HepG2 (cell line): ENCODE measurements around the gene RPTOR. TPM values are rescaled to one million over a fixed set of nuclear protein-coding genes. Genes with fewer than 3 reads are reported as not detected.
A peak's percentile ranks its signal among the peaks of the same experiment; 100 is the strongest.

Source experiments
- ARNT ChIP-seq: fragments of 450-650 bp; IDR thresholded peaks from 2 replicates; pipeline ENCODE4 v1.6.1; 2017
- CTCF ChIP-seq: sonication (generic); formaldehyde crosslinking; IDR thresholded peaks from 2 replicates; pipeline ENCODE4 v1.5.0; 2020; ENCODE audit warnings: mild to moderate bottlenecking, missing genetic modification reagents, moderate library complexity
- ETV5 ChIP-seq: IDR thresholded peaks from 2 replicates; pipeline ENCODE4 v1.6.1; 2018; ENCODE audit warnings: missing biosample characterization, missing genetic modification reagents, inconsistent platforms, borderline replicate concordance
- FOSL1 ChIP-seq: sonication (generic); formaldehyde crosslinking; IDR thresholded peaks from 2 replicates; pipeline ENCODE4 v1.9.0; 2021; ENCODE audit warnings: missing genetic modification reagents, borderline replicate concordance
- KDM1A ChIP-seq: IDR thresholded peaks from 2 replicates; pipeline ENCODE4 v1.6.1; 2016; ENCODE audit warnings: missing compliant biosample characterization
- RNF2 ChIP-seq: fragments of 450-650 bp; conservative IDR thresholded peaks from 2 replicates; pipeline ENCODE4 v1.6.1; 2016; ENCODE audit warnings: low read depth
- SMAD1 ChIP-seq: sonication (generic); formaldehyde crosslinking; IDR thresholded peaks from 2 replicates; pipeline ENCODE4 v1.4.0; 2020; ENCODE audit warnings: missing genetic modification reagents, low read depth, mild to moderate bottlenecking, borderline replicate concordance
- SMAD3 ChIP-seq: sonication (generic); formaldehyde crosslinking; IDR thresholded peaks from 2 replicates; pipeline ENCODE4 v1.4.0; 2020; ENCODE audit warnings: missing genetic modification reagents
- SP4 ChIP-seq: sonication (generic); formaldehyde crosslinking; IDR thresholded peaks from 2 replicates; pipeline ENCODE4 v1.8.1; 2023; ENCODE audit warnings: mild to moderate bottlenecking, missing genetic modification reagents
- TBP ChIP-seq: sonication (generic); formaldehyde crosslinking; IDR thresholded peaks from 2 replicates; pipeline ENCODE4 v1.5.0; 2020; ENCODE audit warnings: missing genetic modification reagents
- XRCC5 ChIP-seq: fragments of 200-400 bp; formaldehyde crosslinking; optimal IDR thresholded peaks from 2 replicates; pipeline ENCODE3; 2017; ENCODE audit warnings: mild to moderate bottlenecking, low read length
- ZBTB7B ChIP-seq: sonication (generic); formaldehyde crosslinking; IDR thresholded peaks from 2 replicates; pipeline ENCODE4 v1.4.0; 2020; ENCODE audit warnings: missing genetic modification reagents
- ZEB1 ChIP-seq: IDR thresholded peaks from 2 replicates; pipeline ENCODE4 v1.6.1; 2012; ENCODE audit warnings: mild to moderate bottlenecking, low read depth, inconsistent platforms; ENCODE audit not compliant: insufficient replicate concordance
- ZKSCAN1 ChIP-seq: fragments of 150-350 bp; IDR thresholded peaks from 2 replicates; pipeline ENCODE4 v1.6.1; 2014; ENCODE audit warnings: low read length
- ZNF18 ChIP-seq: sonication (generic); formaldehyde crosslinking; IDR thresholded peaks from 2 replicates; pipeline ENCODE4 v1.8.0; 2022; ENCODE audit warnings: mild to moderate bottlenecking, missing genetic modification reagents; ENCODE audit not compliant: insufficient replicate concordance
- ZNF281 ChIP-seq: sonication (generic); formaldehyde crosslinking; IDR thresholded peaks from 2 replicates; pipeline ENCODE4 v1.4.0; 2020; ENCODE audit warnings: missing genetic modification reagents, borderline replicate concordance
- ZNF446 ChIP-seq: sonication (generic); formaldehyde crosslinking; IDR thresholded peaks from 2 replicates; pipeline ENCODE4 v1.5.0; 2020; ENCODE audit warnings: mild to moderate bottlenecking, missing genetic modification reagents
- ZNF512B ChIP-seq: sonication (generic); formaldehyde crosslinking; IDR thresholded peaks from 2 replicates; pipeline ENCODE4 v1.5.1; 2020; ENCODE audit warnings: missing genetic modification reagents, mild to moderate bottlenecking, borderline replicate concordance
- ZNF558 ChIP-seq: sonication (generic); formaldehyde crosslinking; IDR thresholded peaks from 2 replicates; pipeline ENCODE4 v1.9.0; 2022; ENCODE audit warnings: mild to moderate bottlenecking, missing genetic modification reagents, borderline replicate concordance
- ZNF562 ChIP-seq: sonication (generic); formaldehyde crosslinking; IDR thresholded peaks from 2 replicates; pipeline ENCODE4 v1.8.0; 2022; ENCODE audit warnings: missing genetic modification reagents, borderline replicate concordance
- ZNF670 ChIP-seq: sonication (generic); formaldehyde crosslinking; IDR thresholded peaks from 2 replicates; pipeline ENCODE4 v1.8.0; 2022; ENCODE audit warnings: mild to moderate bottlenecking, missing genetic modification reagents, borderline replicate concordance
- ZNF747 ChIP-seq: sonication (generic); formaldehyde crosslinking; IDR thresholded peaks from 2 replicates; pipeline ENCODE4 v1.8.1; 2023; ENCODE audit warnings: missing genetic modification reagents, mild to moderate bottlenecking, borderline replicate concordance
- polyA plus RNA-seq, 8 experiments: library from polyadenylated mRNA; depleted of rRNA in 3 of 8; stranded (reverse) in 7 of 8; unstranded in 1 of 8; fragments of >200 nt; fragmentation: Illumina TruSeq in 4 of 8; extraction: Trizol in 4 of 8; gene quantifications; 2 replicates each; pipeline versions ENCODE4 v1.2.1 to v1.2.3, GENCODE V29; 2011 to 2016; ENCODE audit warnings: low read depth in 4 of 8, missing spikeins in 1 of 8, mixed read lengths in 1 of 8; ENCODE audit not compliant: insufficient read depth in 1 of 8
- total RNA-seq, 5 experiments: library from RNA; depleted of rRNA; stranded (reverse); fragments of >200 nt; fragmentation: Illumina TruSeq; extraction: Trizol; gene quantifications; 2 replicates each; pipeline ENCODE4 v1.2.3, GENCODE V29; 2016; ENCODE audit warnings: low read depth in 1 of 5

RPTOR gene
- total and polyA plus RNA-seq, 2 of the 13 experiments (the other 11 are each of a cell fraction or from before 2014, with no cell fraction given) = 6.6 to 25.3 TPM

- TF ChIP-seq ZNF18 (CRISPR knock-in tag) (no peak), SMAD3 (no peak), ZNF281 (no peak), TBP (no peak), CTCF (peak; percentile 81), RNF2 (no peak), ARNT (no peak), ETV5 (no peak), ZNF558 (CRISPR knock-in tag) (no peak), ZNF562 (no peak), FOSL1 (CRISPR knock-in tag) (no peak), SMAD1 (no peak), ZNF670 (no peak), ZEB1 (no peak), ZBTB7B (CRISPR knock-in tag) (no peak), SP4 (CRISPR knock-in tag) (no peak; the same call in 1 of the 2 replicates), ZNF512B (CRISPR knock-in tag) (no peak), KDM1A (CRISPR knock-in tag) (no peak), ZNF446 (CRISPR knock-in tag) (no peak), ZNF747 (CRISPR knock-in tag) (no peak), ZKSCAN1 (no peak), XRCC5 (peak; percentile 29)
These were observed 425.6 kb downstream of the RPTOR start (continued) for GRCh38 chr17:80970044-80970761.
